Mucosa of stomach (tissue), 1 donor: Measurements from ENCODE around the gene IL4.

Source experiments
- H3K27me3 ChIP-seq: one replicate; pipeline ENCODE4 v1.7.0; 2013; ENCODE audit warnings: mild to moderate bottlenecking, low read length; ENCODE audit not compliant: control insufficient read depth, insufficient read depth
- H3K36me3 ChIP-seq: one replicate; pipeline ENCODE4 v1.7.0; 2013; ENCODE audit warnings: low read length; ENCODE audit not compliant: control insufficient read depth, insufficient read depth
- H3K4me1 ChIP-seq: one replicate; pipeline ENCODE4 v1.7.0; 2013; ENCODE audit warnings: mild to moderate bottlenecking, low read length; ENCODE audit not compliant: control insufficient read depth, insufficient read depth
- H3K4me3 ChIP-seq: one replicate; pipeline ENCODE4 v1.7.0; 2013; ENCODE audit warnings: low read length
- H3K9ac ChIP-seq: one replicate; pipeline ENCODE4 v1.7.0; 2013; ENCODE audit warnings: mild to moderate bottlenecking, low read length, moderate library complexity
- H3K9me3 ChIP-seq: one replicate; pipeline ENCODE4 v1.7.0; 2013; ENCODE audit warnings: mild to moderate bottlenecking, low read length, moderate library complexity; ENCODE audit not compliant: control insufficient read depth
- donor health status: Pancreatic carcinoma.

The IL4 gene

DNA sequence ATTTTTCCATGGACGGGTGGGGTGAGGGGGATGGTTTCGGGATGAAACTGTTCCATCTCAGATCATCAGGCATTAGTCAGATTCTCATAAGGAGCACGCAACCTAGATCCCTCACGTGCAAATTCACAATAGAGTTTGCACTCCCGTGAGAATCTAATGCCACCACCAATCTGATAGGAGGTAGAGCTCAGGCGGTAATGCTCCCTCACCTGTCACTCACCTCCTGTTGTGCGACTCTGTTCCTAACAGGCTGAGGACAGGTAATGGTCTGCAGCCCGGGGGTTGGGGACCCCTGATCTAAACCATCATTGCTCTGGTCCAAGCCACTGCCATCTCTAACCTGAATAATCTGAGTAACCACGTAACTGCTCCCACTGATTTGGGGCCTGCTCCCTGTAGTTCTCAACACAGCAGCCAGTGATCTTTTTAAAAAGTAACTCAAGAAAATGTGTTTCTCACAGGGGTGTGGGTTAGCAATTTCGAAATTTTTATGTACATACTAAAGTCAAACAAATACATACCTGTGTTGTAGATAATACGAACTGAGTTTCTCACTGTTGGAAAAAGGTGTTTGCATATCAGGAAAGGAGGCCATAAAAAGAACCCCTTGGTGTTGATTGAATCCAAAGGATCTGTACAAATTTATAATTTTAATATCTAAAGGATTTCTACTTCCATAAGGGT is 27.1 kb upstream of the IL4 start:
- Histone ChIP-seq H3K9ac (no peak overlapping the region), H3K9me3 (no peaks in the 10 kb centered on the region), H3K4me1 (peaks cover 18% of the 10 kb centered on the region), H3K27me3 (no peaks in the 10 kb centered on the region), H3K4me3 (no peak overlapping the region), H3K36me3 (no peaks in the 10 kb centered on the region)

DNA sequence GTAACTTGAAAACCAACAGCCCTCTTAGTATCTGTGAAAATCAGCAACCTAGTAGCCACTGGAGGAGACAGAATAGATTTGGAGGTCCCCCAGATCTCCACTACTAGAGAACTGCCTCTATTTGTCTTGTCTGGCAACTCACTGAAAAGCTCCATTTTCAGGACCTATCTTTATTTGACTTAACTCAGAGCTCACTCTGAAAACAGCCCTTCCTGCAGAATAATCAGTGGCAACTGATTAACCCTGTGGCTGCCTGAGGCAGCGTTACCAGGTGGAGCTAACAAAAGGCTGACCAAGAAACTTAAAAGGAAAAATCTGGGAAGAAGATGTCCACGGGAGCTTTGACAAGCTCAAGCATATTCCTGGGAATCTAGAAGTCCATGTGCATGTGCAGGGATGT is 26.3 kb upstream of the IL4 start:
- peaks cover 18% of the 10 kb centered on the region for H3K4me1 ChIP-seq

DNA sequence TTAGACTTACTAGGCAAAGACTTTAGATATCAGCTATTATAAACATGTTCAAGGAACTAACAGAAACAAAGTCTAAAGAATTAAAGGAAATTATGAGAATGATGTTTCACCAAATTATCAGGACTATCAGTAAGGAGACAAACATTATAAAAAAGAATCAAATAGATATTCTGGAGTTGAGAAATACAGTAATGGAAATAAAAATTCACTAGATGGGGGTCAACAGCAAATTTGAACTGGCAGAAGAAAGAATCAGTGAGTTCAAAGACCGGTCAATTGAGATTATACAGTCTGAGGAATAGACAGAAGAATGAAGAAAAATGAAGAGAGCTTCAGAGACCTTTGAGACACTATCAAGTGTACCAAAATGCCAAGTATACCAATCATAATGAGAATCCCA is 25.4 kb upstream of the IL4 start:
- Histone ChIP-seq H3K9me3 (no peaks in the 10 kb centered on the region), H3K9ac (no peak overlapping the region), H3K4me3 (no peak overlapping the region), H3K4me1 (peaks cover 18% of the 10 kb centered on the region), H3K27me3 (no peaks in the 10 kb centered on the region), H3K36me3 (no peaks in the 10 kb centered on the region)

More for the DNA sequence above, 26.3 kb upstream of the IL4 start:
- no peaks in the 10 kb centered on the region for H3K36me3 ChIP-seq
- H3K9me3 ChIP-seq = no peaks in the 10 kb centered on the region
- H3K27me3 ChIP-seq = no peaks in the 10 kb centered on the region
- H3K9ac ChIP-seq = no peak overlapping the region
- no peak overlapping the region for H3K4me3 ChIP-seq

DNA sequence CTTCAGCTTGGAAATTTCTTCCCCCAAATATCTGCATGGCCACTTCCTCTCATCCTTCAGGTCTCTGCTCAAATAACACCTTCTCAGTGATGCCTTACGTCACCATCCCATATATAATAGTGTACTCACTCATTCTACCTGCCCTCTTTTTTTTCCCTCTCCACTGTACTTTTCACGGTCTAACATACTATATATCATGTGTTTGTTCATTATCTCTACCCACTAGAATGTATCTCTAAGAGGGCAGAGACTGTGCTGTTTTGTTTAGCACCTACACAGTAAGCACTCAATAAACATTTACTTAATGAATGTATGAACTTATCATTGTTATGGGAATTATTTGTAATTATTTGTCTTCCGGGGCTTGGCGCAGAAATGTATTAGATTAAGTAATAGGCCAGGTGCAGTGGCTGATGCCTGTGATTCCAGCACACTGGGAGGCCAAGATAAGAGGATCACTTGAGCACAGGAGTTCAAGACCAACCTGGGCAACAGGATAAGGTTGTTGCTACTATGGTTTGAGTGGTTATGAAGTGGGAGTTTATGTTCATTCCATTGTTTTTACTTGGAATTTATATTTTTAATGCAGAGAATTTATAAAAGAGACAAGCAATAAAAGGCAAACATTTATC is 21.8 kb upstream of the IL4 start:
- Histone ChIP-seq H3K9ac (no peak overlapping the region), H3K36me3 (no peaks in the 10 kb centered on the region), H3K4me3 (no peak overlapping the region), H3K9me3 (no peaks in the 10 kb centered on the region), H3K4me1 (peaks cover 23% of the 10 kb centered on the region), H3K27me3 (peaks cover 17% of the 10 kb centered on the region)

DNA sequence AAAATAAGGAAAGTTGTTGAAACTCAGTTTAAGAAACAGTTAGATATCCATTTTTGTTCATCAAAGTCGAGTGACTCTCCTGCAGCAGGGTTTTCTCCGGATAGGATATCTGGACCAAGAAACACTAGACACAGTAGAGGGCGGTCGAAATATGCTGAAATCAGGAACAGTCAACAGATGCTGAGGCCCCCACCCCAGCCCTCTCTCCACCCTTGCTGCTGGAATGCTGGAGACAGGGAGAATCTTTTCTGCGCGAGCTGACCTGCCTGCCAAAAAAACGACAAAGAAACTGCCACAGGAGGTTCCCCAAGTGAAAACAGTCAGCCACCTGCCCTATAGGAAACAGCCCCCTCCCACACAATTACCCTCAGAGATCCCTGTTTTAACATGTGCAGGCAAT is 20.1 kb upstream of the IL4 start:
- Histone ChIP-seq H3K27me3 (peaks cover 21% of the 10 kb centered on the region), H3K9me3 (no peaks in the 10 kb centered on the region), H3K4me1 (peaks cover 14% of the 10 kb centered on the region), H3K4me3 (no peak overlapping the region), H3K9ac (no peak overlapping the region), H3K36me3 (no peaks in the 10 kb centered on the region)

DNA sequence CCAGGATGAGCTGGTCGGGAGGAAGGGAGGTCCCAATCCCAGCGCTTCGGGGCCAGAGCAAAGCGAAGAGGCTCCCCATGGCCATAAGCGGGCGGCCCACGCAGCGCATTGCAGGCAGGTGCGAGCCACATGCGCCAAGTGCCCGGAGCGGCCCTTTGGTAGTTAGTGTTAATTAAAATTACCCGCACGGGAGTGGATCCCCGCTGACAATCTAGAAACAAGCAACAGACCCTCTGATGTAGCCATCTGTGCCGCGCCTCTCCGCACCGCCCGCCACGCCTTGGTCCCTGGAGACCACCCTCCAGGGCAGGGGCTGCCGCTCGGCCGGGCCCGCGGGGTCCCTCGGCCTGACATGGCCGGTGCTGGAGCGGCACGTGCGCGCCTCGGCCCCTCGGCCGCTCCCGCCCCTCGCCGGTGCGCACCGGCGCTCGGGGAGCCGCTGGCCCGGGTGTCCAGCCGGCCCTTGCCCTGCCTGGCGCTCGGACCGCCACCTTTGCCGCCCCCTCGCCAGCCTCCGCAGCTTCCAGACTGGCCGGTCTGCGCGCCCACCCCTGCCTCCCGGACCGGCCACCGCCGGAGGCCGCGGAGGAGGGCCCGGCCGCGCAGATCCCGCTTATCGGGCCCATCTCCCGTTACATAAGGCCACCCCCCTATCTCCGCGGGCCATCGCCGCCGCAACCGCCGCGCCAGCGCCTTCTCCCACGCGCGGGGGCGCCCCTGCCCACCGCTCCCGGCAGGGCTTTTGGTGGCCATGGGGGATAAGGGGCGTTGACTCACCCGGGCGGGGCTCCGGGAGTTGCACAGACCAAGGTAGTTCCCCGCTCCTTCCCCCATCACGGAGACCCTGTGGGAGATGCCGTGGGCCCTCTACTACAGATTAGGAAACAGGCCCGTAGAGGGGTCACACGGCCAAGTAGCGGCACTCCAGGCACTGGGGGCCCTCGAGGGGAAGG is 17.7 kb upstream of the IL4 start:
- Histone ChIP-seq H3K4me3 (no peak overlapping the region), H3K27me3 (peaks cover 21% of the 10 kb centered on the region), H3K9me3 (no peaks in the 10 kb centered on the region)

DNA sequence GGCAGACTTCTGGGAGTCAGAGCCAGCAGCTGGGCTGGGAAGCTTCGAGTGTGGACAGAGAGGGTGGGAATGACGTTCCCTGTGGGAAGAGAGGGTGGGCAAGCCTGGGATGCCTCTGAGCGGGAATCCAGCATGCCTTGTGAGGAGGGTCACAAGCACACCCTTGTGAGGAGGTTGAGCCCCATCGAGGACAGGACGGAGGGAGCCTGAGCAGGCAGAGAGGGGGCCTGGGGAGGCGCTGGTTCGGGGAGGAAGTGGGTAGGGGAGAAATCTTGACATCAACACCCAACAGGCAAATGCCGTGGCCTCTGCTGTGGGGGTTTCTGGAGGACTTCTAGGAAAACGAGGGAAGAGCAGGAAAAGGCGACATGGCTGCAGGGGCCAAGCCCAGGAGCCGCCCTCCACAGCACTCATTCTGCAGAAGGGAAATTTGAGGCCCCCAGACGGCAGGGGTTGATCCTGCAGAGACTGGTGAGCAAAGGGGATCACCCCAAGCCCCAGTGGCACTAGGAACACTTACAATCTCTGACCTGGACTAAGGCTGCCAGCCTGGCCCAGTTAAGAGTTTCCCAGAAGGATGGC is 16.9 kb upstream of the IL4 start:
- Histone ChIP-seq H3K4me3 (no peak overlapping the region), H3K27me3 (peaks cover 21% of the 10 kb centered on the region), H3K9ac (no peak overlapping the region), H3K4me1 (peaks cover 11% of the 10 kb centered on the region), H3K36me3 (no peaks in the 10 kb centered on the region), H3K9me3 (no peaks in the 10 kb centered on the region)

More for the DNA sequence above, 17.7 kb upstream of the IL4 start:
- no peaks in the 10 kb centered on the region for H3K36me3 ChIP-seq
- H3K9ac ChIP-seq = peak overlapping the region; percentile 8
- peaks cover 14% of the 10 kb centered on the region for H3K4me1 ChIP-seq

DNA sequence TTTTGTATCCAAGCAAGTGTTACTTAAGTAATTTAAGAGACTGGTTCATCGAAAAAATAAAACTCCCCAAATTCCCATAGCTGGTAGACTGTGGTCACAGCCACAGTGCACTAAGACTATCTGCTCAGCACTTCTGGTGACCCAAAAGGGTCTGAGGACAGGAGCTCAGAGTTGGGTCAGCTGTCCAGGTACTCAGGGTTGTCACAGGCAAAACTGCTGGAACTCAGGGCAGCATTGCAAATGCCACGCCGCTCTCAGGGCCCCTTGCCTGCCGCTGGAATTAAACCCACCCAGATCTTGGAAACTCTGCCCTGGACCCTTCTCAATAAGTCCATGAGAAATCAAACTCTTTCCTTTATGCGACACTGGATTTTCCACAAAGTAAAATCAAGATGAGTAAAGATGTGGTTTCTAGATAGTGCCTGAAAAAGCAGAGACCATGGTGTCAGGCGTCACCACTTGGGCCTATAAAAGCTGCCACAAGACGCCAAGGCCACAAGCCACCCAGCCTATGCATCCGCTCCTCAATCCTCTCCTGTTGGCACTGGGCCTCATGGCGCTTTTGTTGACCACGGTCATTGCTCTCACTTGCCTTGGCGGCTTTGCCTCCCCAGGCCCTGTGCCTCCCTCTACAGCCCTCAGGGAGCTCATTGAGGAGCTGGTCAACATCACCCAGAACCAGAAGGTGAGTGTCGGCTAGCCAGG is 16.0 kb upstream of the IL4 start, which contains the start of gene IL13:
IL13 (plus strand) TSS at position 498 of the 705 bp plus-strand sequence; CDS start at position 512, 14 bp downstream.
- H3K9ac ChIP-seq = no peak within 1 kb of the TSS
- no peaks in the 10 kb centered on the region for H3K9me3 ChIP-seq
- H3K36me3 ChIP-seq = no peaks in the 10 kb centered on the region
- no peak within 1 kb of the TSS for H3K4me3 ChIP-seq
- H3K4me1 ChIP-seq = peaks cover 12% of the 10 kb centered on the region
- peaks cover 21% of the 10 kb centered on the region for H3K27me3 ChIP-seq

DNA sequence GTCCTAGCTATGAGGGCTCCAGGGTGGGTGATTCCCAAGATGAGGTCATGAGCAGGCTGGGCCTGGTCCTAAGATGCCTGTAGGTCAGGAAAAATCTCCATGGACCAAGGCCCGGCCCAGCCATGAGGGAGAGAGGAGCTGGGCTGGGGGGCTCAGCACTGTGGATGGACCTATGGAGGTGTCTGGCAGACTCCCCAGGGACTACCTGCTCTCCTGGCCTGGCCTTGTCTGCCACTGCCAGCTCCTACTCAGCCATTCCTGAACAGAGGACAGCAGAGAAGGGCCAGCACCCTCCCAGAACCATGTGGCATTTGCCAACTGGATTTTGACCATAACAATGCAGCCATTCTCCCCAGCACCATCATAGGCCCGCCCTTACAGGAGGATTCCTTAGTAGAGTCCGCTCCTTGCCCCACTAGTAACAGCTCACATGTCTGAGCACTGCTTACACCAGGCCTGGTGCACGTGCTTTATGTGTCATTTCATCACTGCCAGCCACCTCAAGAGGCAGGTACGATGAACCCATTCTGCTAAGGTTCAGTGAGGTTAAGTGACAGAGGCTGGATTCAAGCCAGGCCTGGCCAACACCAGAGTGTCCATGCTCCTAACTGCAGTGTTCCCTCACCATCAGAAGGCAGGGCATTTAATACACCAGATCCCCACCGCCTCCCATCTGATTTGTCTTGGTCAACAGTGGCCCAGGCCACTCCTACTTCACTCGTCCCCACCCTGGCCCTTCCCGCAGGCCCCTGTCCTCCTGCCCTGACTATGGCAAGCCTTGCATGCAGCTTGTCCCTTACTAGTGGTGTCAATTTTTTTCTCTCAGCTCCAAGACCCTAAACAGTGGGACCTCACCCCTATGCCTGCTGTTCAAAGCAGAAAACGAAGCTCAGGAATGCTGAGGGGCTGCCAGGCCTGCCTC is 15.1 kb upstream of the IL4 start:
- Histone ChIP-seq H3K4me1 (peaks cover 20% of the 10 kb centered on the region), H3K36me3 (no peaks in the 10 kb centered on the region), H3K4me3 (no peak overlapping the region), H3K9me3 (no peaks in the 10 kb centered on the region), H3K27me3 (peaks cover 21% of the 10 kb centered on the region), H3K9ac (no peak overlapping the region)

DNA sequence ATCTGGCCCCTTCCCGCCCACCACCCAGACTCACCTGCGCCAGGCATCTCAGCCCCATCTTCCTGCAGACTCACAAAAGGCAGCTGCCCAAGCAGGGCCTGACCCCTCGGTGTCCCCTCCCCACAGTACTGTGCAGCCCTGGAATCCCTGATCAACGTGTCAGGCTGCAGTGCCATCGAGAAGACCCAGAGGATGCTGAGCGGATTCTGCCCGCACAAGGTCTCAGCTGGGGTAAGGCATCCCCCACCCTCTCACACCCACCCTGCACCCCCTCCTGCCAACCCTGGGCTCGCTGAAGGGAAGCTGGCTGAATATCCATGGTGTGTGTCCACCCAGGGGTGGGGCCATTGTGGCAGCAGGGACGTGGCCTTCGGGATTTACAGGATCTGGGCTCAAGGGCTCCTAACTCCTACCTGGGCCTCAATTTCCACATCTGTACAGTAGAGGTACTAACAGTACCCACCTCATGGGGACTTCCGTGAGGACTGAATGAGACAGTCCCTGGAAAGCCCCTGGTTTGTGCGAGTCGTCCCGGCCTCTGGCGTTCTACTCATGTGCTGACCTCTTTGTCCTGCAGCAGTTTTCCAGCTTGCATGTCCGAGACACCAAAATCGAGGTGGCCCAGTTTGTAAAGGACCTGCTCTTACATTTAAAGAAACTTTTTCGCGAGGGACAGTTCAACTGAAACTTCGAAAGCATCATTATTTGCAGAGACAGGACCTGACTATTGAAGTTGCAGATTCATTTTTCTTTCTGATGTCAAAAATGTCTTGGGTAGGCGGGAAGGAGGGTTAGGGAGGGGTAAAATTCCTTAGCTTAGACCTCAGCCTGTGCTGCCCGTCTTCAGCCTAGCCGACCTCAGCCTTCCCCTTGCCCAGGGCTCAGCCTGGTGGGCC is 13.9 kb upstream of the IL4 start:
- no peak overlapping the region for H3K9ac ChIP-seq

More for the DNA sequence above, 13.9 kb upstream of the IL4 start:
- Histone ChIP-seq H3K4me3 (no peak overlapping the region), H3K36me3 (no peaks in the 10 kb centered on the region), H3K9me3 (no peaks in the 10 kb centered on the region), H3K27me3 (peaks cover 21% of the 10 kb centered on the region), H3K4me1 (peaks cover 29% of the 10 kb centered on the region)
